Measurements from ENCODE around the gene MESD. TPM values are rescaled to one million over a fixed set of nuclear protein-coding genes. Genes with fewer than 3 reads are reported as not detected.

Gene MESD
- total RNA-seq, result 24.7 and 25.9 TPM in 2 replicates

DNA sequence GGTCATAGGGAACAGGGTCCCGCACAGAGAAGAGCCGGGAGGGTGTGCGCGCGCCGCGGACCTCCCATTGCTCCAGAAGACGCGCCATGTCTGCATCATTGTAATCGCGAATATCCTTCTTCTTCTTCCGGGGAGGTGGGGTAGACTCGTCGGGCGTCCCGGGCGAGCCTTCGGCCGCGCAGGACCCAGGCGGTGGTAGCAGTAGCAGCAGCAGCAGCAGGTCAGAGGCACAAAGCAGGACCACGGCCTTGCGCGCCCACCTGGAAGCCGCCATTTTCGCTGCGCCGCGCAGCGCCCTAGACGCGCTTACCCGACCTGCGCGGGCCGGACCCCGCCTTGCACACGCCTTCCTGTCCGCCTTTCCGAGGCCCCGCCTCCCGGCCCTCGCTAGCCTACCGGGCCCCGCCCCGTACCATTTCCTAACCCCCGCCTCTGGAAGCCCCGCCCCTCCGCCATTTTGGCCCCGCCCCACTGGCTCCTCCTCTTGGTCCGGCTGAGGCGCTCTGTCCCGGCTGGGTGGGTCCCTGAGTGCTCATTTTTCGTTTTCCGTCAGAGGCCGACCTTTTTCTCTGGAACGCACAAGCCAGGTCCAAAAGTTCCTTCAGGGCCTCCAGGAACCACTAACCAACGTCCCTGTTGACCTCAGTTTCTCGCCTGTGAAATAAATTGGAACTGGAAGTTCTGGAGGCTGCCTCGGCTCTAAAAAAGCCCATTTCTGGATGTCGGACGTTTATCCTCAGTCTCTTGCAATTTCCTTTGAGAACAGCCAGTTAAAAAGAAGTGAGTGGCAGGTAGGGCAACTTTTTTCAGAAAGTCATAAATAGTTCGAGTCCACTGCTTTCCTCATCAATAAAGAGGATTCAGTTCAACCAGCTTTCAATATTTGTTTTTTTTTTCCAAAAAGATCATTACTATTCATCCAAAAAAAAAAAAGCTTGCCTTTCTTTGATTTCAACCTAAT, at the start of gene MESD:
MESD (minus strand) TSS at position 302 of the 961 bp plus-strand sequence; CDS start at position 274, 28 bp downstream.
- DNase-seq (ENCODE audit: low read depth), result peak; percentile 69
- Histone ChIP-seq H3K27me3 (ENCODE audit: control insufficient read depth, insufficient read depth, low read length) (no peaks in the 10 kb centered on the region), H3K36me3 (ENCODE audit: control insufficient read depth, insufficient read depth, low read length) (no peaks in the 10 kb centered on the region), H3K4me3 (ENCODE audit: low read depth, low read length) (peak within 1 kb of the TSS; percentile 97)
- TF ChIP-seq, protein P1, sequence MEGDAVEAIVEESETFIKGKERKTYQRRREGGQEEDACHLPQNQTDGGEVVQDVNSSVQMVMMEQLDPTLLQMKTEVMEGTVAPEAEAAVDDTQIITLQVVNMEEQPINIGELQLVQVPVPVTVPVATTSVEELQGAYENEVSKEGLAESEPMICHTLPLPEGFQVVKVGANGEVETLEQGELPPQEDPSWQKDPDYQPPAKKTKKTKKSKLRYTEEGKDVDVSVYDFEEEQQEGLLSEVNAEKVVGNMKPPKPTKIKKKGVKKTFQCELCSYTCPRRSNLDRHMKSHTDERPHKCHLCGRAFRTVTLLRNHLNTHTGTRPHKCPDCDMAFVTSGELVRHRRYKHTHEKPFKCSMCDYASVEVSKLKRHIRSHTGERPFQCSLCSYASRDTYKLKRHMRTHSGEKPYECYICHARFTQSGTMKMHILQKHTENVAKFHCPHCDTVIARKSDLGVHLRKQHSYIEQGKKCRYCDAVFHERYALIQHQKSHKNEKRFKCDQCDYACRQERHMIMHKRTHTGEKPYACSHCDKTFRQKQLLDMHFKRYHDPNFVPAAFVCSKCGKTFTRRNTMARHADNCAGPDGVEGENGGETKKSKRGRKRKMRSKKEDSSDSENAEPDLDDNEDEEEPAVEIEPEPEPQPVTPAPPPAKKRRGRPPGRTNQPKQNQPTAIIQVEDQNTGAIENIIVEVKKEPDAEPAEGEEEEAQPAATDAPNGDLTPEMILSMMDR (IDR thresholded peaks at IDR 0.05; ENCODE audit: insufficient read depth, low read length, poor library complexity, severe bottlenecking), result no peak

DNA sequence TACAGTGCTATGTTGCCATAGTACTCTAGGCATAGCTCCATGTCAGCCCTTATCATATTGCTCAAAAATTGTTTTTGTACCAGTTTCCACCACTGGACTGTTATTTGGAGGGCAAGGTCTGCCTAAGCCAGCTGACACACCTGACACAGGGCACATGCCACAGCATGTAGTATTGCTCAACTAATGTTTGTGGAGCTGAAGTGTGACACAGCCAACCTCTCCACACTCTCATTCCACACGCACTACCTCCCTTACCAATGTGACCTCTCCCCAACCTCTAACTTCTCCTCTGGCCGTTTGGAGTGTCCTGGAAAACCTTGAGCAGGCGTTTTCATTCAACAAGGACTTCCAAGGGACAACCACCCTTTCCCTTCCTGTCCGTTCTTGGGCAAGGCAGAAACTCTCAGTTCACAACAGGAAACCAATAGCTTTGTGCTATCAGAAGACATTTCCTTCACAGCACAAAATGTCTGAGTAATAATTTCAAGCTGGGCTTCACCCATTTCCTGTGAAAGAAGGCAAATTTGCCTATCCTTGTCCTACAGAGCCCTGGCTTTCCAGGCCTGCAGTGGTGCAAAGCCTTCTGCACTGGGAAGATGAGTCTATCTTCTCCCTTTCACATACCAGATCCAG, 49.5 kb upstream of the MESD start:
- DNase-seq (ENCODE audit: low read depth), result no peak
- Histone ChIP-seq H3K4me3 (ENCODE audit: low read depth, low read length) (no peak overlapping the region), H3K36me3 (ENCODE audit: control insufficient read depth, insufficient read depth, low read length) (no peaks in the 10 kb centered on the region), H3K27me3 (ENCODE audit: control insufficient read depth, insufficient read depth, low read length) (no peaks in the 10 kb centered on the region)
- TF ChIP-seq, protein P1 (IDR thresholded peaks at IDR 0.05; ENCODE audit: insufficient read depth, low read length, poor library complexity, severe bottlenecking), result no peak

DNA sequence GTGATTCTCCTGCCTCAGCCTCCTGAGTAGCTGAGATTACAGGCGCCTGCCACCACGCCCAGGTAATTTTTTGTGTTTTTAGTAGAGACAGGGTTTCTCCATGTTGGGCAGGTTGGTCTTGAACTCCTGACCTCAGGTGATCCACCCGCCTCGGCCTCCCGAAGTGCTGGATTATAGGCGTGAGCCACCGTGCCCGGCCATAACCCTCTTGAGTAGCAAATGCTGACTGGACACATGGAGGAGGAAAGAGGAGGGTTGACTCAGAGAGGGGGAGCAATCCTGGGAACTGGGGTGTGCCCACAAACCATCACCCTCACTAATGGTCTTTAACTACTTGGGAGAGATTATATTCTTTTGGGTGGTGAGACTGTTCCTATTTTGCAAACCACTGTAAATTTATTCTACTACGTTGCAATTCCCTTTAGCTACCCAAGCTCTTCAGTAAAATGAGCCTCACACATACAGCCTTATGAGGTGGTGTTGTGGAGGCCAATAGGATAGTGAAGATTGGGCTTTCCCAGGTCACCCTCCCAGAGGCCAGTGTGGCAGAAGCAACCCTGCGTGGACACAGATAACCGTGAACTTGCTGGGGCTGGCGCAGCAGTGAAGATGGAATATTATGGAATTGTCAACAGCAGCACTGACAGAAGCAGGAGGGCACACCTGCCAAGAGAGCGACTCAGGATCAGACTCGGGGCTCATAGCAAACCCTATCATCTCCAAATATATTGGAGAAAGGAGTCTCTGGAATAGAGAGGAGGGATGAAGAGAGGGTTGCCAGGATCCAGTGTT, 48.5 kb upstream of the MESD start:
- TF ChIP-seq, protein P1 (IDR thresholded peaks at IDR 0.05; ENCODE audit: insufficient read depth, low read length, poor library complexity, severe bottlenecking), result no peak
- no peak for DNase-seq (ENCODE audit: low read depth)
- H3K27me3 ChIP-seq (ENCODE audit: control insufficient read depth, insufficient read depth, low read length), result no peaks in the 10 kb centered on the region
- H3K4me3 ChIP-seq (ENCODE audit: low read depth, low read length), result no peak overlapping the region
- no peaks in the 10 kb centered on the region for H3K36me3 ChIP-seq (ENCODE audit: control insufficient read depth, insufficient read depth, low read length)

DNA sequence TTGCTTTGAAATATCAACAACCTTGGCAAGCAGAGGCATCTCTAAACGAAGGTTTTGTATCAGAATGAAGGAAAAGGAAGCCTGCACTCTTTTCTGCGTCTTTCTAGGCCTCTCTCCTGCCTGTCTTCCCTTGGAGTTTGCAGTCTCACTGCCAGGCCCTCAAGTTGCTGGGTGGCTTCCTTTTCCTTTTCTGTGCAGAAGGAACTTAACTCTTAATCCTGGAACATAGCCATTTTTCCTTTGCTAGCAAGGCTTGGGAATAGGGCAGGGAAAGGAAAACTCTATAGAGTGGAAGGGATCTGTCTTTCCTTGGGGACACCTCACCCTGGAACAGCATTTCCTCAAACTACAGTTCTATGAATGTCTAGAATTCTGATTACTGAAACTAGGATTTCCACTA, 43.9 kb upstream of the MESD start:
- H3K27me3 ChIP-seq (ENCODE audit: control insufficient read depth, insufficient read depth, low read length), result no peaks in the 10 kb centered on the region
- TF ChIP-seq, protein P1 (IDR thresholded peaks at IDR 0.05; ENCODE audit: insufficient read depth, low read length, poor library complexity, severe bottlenecking), result no peak
- H3K4me3 ChIP-seq (ENCODE audit: low read depth, low read length), result no peak overlapping the region
- no peaks in the 10 kb centered on the region for H3K36me3 ChIP-seq (ENCODE audit: control insufficient read depth, insufficient read depth, low read length)
- no peak for DNase-seq (ENCODE audit: low read depth)

DNA sequence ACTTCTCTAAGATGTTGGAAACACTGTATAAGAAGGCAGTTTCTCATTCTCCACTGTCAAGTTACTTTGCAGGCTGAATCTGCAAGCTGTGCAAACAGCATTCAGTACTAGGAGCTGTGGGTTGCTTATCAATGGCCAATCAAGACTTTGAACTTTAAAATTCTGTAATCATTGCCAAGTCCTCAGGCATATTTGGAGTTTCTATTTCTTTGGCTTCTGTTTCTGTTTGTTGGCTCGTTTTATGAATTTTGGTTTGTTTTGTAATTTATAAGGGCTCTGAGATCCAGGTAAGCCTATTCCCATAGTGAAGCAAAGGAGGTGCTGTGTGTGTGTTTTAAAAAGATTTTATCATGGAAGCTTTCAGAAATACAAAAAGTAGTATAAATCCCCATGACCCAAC, 43.2 kb upstream of the MESD start:
- DNase-seq (ENCODE audit: low read depth), result no peak
- H3K36me3 ChIP-seq (ENCODE audit: control insufficient read depth, insufficient read depth, low read length), result no peaks in the 10 kb centered on the region
- no peak overlapping the region for H3K4me3 ChIP-seq (ENCODE audit: low read depth, low read length)
- H3K27me3 ChIP-seq (ENCODE audit: control insufficient read depth, insufficient read depth, low read length), result no peaks in the 10 kb centered on the region
- TF ChIP-seq, protein P1 (IDR thresholded peaks at IDR 0.05; ENCODE audit: insufficient read depth, low read length, poor library complexity, severe bottlenecking), result no peak
